Activated CD4-positive, alpha-beta T cell treated with anti-CD3 and anti-CD28 coated beads, Interleukin-2, amount 50 U/mL, for 16 hours (primary cell): ENCODE results near the gene SPATA45.

Experiments
- DNase-seq: peaks from one replicate; pipeline ENCODE4 v3.0.0-alpha.2; 2020

SPATA45 gene

DNA sequence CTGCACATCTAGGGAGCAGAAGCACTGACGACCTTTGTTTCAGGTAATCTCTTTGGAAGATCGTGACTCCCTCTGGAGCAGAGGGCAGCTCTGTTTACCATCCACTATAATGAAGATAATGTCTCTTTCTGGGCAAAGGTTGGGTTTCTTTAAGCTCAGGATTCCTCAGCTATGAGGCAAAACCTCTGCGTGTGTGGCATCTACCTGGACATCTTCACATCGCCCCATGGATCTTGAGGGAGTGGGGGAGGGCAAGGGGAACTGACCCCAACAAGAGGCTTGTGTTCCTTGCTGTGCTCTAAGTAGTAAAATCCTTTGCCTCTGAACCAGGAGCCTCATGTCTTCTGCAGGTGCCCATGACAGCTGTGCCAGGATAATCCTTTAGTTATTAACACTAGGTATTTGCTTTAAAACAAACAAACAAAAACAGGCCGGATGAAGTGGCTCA lies 19.6 kb downstream of the SPATA45 start:
- DNase-seq, result no peak

DNA sequence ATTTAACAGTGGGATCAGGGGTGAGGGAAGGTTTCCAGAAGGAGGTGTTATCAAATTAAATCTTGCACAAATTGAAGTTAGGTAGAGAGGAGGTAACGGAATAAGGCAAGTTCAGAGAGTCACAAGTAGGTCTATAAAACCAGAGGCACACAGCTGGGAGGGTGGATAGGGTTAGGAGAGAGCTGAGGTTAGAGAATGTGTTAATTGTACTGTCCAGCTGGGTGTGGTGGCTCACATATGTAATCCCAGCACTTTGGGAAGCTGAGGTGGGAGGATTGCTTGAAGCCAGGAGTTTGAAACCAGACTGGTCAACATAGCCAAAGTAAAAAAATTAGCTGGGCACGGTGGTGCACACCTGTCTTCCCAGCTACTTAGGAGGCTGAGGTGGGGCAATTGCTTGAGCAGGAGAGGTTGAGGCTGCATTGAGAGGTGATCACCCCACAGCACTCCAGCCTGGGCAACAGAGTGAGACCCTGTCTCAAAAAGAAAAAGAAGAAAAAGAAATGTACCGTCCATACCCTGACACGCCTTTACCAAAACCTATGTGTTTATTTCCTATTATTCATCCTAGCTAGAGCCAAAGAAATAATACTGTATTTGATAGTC lies 20.2 kb downstream of the SPATA45 start:
- DNase-seq, result no peak

DNA sequence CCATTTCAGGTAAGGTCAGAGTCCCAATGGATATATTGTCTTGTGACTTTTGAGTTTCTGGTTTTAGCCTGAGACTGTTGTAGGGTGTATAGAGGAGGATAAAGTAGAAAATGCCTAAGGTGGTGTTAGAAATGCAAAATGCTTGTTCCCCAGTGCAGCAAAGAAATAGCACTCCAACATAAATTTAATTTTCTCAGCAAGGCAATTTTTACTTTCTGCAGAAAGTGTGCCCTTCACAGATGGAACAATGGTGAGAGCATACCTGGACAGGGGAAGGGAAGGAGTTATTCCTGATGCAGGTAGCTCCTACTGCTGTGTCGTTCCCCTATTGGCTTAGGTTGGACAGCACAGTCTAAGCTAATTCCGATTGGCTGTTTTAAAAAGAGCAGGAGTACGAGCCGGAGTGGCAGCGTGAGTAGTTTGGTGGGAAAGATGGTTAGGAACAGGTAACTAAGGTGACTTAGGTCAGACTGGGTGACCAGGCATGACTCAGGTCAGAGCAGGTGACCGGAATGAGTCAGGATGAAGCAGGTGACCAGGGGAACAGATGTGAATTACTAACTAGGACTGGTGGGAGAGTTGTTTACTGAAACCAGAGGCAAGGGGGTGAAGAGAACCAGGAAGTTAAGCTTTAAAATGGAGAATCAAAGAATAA lies 21.5 kb downstream of the SPATA45 start:
- DNase-seq, result no peak

DNA sequence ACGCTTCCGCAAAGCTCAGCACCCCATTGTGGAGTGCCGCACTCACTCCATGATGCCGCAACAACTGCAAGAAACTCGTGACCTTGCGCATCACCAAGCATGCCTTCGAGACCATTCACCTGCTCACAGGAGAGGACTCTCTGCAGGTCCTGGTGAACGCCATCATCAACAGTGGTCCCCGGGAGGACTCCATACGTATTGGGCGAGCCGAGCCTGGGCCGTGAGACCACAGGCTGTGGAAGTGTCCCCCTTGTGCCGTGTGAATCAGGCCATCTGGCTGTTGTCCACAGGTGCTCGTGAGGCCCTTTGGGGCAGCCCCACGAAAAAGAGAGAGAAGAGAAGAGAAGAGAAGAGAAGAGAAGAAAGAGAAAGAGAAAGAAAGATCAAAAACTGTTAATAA lies 23.2 kb downstream of the SPATA45 start:
- no peak for DNase-seq

DNA sequence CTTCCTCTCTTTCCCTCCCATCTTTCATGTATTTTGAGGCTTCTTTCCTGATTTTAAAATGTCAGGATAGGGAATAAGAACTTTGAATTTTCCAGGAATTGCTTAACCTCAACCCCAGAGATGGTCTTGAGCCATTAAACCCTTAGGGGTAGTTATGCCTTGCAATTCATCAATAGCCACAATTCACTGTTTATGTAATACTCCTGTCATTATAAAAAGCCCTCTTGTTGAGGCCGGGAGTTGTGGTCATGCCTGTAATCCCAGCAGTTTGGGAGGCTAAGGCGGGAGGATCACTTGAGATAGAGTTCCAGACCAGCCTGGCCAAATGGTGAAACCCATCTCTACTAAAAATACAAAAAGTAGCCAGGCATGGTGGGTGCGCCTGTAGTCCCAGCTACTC lies 24.5 kb downstream of the SPATA45 start:
- no peak for DNase-seq

DNA sequence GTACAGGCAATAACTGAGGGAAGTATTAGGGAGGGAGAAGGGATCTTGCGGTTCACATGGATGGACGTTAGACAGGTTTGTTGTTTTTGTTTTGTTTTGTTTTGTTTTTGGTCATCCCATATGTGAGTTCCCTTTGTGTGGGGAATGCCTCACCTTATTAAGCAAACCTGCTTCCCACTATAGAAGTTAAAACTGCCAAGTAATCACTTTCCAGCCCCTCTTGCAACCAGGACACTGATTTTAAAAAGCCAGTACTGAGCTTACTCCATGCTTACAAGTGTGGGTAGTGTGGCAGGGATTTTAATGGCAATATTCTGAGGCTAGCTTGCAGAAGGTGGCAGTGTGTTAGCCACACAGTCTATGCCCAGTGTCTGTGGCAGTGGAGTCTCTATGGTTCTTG lies 26.5 kb downstream of the SPATA45 start:
- DNase-seq, result no peak

DNA sequence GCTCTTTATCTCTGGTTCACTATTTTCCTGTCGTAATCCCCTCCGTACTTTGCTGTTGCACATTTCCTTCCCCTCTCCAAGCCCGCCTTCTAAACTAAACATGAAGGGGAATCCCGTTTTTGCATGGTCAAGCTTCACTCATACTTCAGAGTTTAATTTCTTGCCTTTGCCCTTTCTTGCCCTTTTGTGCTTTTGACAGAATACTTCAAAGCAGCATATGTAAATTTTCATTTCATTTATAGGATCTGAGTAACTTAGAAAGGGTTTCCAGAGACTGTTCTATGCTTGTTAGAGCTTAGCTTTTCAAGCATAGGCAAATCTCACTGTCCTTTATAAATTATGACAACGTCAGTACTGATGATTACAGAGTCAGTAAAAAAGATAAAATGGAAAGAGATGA lies 27.7 kb downstream of the SPATA45 start:
- no peak for DNase-seq

DNA sequence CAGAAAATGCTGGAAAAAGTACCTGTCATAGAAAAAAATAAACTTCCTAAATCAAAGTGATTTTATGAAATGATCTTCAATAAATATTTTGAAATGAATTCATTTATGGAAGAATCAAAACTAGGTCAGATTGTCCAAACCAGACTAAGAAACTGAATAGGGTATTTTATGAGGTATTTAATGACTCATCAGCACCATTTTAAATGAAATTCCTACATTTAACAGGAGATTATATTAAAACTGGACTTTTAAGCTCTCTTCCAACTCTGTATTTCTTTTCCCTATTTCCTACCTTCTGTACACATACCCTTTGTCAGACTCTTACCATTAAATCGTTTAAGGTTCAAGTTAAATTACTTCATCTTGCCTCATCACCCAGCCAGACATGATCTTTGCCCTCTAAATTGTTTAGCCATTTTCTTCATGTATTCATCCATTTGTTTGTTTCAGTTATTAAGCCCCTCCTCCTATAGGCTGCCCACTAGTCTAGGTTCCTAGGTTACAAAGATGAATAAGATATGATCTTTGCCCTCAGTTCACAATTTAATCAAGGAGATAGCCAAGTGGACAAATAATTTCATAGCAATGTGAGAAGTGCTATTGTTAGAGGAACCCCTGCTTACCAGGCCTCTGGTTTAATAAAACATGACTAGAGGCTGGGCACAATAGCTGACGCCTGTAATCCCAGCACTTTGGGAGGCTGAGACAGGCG lies 30.7 kb downstream of the SPATA45 start:
- DNase-seq, result no peak

DNA sequence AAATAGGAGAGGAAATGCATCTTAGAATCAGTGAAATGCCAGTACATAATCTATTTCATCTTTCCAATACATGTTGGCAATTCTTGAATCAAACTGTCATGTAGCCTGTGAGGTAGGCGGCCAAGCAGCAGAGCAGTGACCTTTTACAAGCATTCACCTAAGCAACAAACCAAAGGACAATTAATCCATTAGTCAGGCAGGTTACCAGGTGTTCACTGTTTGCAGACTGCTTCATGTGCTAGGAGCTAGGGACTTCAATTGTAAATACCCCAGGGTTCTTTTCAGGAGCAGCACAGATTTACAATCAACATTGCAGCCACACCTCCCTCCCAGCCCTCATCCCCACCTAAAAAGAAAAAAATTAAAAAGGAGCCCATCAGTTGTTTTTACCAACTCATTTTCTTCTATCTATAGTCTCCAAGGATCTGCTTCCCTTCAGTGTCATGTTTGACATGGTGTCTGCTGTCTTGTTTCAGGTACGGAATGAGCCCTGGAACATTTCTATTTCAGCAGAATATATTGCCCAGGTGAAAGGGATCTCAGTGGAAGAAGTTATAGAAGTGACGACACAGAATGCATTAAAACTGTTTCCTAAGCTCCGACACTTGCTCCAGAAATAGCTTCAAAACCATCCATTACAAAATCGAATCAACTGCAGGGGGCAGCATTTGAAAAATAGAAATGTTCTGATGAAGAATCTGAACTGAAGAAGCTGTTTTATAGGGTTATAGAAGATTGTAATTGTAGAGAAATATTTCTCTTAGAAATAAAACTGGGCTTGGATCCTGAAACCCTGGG lies 32.7 kb downstream of the SPATA45 start:
- no peak for DNase-seq

DNA sequence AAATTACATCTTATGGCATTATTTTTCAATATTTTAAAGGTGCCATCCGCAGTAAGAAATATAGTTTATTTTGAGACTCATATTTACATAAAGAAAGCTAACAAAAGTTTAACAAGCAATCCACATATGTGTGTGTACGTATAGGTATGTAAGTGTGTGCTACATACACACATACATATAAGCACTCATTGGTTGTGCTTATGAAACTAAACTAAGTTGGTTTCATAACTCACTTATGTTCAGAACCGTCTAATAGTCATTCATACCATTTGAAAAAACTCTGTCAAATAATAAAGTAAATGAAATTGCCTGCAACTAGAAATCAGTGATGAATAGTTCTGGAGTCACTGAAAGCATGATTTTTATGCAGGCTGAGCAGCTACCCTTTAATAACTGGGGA lies 41.7 kb downstream of the SPATA45 start:
- DNase-seq, result no peak

DNA sequence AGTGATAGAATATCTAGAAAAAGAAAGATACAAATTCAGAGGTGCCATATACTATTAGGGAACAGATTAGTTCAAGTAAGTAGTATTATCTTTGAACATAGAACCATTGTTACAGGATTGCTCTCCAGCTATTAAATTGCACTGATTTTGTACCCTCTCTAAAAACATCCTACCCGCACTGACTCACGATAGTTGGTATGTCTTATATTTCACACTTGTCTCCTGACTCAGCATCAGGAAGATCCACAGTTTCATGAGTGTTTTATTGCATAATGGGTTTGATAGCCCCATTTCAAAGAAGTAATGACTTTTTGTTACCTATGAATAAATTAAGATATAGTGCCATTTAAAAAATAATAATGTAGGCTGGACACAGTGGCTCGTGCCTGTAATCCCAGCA lies 49.8 kb downstream of the SPATA45 start:
- DNase-seq, result no peak

DNA sequence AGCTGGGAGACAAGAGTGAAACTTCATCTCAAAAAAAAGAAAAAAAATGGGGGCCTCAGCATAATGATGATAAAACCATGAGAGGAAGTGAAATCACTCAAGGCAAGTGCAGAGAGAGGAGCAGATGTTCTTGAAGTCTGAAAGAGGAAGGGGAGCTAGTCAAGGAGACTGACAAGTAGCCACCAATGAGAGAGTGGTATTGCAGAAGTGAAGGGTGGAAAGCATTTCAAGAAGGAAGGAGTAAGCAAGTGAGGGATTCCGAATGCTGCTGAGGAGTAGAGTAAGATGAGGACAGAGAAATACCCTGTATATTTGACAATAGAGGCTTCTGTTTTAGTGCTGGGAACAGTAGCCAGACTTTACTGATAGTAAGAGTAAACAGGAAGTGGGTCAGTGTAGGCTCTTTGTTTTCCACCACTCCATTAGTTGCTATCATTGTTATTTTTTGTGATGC lies 52.9 kb downstream of the SPATA45 start:
- peak; percentile 18 for DNase-seq

DNA sequence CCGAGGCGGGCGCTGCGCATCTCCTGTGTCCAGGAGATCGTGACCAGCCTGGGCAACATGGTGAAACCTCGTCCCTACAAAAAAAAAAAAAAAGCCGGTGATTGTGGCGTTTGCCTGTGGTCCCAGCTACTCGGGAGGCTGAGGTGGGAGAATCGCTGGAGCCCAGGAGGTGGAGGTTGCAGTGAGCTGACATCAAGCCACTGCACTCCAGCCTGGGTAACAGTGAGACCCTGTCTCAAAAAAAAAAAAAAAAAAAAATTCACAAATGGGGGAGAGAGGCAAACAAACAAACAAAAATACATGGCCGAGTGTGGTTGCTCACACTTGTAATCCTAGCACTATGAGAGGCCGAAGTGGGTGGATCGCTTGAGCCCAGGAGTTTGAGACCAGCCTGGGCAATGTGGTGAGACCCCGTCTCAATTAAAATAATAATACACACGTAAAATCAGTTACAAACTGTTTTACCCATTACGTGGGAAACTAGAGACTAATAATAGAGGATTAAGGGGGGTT lies 55.0 kb downstream of the SPATA45 start:
- no peak for DNase-seq

DNA sequence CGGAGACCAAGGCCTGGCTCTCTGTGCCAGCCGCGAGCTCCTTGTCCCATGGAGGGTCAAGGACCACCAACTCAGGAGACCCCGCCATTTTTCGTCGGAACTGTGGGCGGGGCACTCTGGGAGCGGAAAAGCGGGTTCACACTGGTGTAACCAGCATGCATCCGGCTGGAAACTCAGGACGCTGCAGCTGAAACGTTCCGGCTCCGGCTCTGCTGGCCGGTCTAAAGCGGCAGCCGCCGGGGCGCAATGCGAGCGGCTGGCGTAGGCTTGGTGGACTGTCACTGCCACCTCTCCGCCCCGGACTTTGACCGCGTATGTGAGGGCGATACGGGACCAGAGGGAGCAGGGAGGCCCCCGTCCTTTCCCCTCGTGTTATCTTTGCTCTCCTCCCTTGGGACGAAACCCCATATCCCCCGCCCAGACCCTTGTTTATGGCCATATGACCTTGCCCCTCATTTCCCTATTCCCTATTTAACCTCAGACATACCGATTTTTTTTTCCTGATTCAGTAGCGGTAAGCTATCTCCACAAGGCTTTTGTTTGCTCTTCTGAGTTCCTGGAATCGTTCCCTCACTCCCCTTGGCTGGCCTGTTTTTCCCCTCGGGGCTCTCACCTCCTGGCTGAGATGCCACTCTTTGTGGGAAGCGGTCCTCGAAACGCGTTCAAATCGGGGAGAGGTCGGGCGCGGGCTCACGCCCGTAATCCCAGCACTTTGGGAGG lies 55.6 kb downstream of the SPATA45 start, which contains the start of the genes NSL1 and TATDN3:
TSS of gene NSL1 (minus strand) at position 102 of the 720 bp plus-strand sequence. CDS start at position 88, 14 bp downstream.
TSS of gene TATDN3 (plus strand) at position 219 of the 720 bp plus-strand sequence. CDS start at position 247, 28 bp downstream.
- peak; percentile 95 for DNase-seq

DNA sequence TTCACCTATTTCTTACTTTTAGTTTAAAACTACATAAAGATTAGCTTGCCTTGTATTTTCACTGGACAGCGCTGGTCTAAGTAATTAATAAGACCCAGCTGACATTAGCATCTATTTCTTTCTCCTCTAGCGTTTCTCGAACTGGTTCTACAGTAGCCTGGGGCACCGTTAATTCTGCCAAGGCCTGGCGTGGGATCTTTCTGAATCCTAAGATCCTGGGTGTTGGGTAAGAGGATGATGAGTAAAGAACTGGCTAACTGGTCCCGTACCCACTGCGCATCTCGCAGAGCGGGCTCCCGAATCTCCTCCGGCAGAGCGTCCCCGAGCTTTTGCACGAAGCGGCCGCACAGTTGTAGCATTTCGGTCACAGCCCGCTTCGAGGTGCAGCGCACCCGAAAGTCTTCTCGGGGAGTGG lies 56.2 kb downstream of the SPATA45 start:
- no peak for DNase-seq

DNA sequence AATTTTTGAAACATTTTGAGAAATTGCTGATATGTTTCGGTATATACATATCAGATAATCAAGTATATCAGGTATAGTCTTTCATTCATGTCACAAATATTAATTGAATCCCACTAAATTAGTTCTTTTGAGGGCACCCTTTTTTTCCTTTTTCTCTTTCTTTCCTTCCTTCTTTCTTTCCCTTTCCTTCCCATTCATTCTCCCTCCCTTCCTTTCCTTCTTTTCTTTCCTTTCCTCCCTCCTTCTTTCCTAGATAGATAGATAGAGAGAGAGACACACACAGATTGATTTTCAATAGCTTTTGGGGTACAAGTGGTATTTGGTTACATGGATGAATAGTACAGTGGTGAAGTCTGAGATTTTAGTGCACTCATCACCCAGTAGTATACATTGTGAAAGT lies 61.6 kb downstream of the SPATA45 start:
- no peak for DNase-seq

DNA sequence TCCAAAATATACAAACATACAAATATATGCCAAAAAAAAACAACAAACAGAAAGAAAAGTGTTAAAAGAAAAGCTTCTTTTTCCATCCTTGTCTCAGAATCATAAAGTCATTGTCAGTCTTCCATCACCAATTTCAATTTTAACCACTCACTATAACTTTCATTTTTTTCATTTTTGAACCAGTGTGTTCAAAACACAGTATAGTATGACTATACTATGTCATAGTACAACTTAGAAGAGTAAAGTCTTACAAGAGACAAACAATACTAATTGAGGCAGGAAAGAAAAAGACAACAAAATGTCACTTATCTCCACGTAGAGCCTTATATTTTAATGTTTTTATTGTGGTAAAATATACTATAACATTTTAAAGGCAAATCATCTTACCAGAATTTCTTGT lies 63.5 kb downstream of the SPATA45 start:
- DNase-seq, result no peak

DNA sequence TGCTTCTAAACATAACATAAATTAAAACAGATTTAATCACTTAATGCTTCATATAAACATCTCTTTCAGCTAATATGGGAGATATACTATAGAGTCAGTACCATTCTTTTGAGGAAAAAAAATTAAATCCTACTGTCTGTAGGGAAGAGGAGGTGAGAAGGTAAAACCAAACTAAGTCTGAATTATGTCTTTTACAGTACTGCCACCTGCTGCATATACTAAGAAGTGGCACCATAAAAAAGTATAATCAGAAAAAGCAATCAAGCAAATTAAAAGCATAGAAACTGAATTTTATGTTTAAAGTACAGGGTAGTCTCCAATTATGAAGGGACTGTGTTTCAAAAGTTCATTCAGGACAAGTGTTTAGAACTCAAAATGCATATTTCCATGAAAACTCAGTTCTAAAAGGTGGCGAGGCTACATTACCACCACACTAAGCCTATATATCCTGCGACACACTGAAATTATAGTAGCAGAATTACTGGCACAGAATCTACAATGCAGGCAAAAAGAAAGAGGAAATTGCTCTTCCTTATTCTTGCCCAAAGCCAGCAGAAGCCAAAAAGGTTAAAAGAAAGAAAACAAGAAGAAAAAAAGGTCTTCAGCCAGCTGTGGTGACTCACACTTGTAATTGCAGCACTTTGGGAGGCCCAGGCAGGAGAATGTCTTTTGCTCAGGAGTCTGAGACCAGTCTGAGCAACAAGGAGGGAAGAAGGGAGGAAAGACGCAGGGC lies 64.9 kb downstream of the SPATA45 start:
- DNase-seq, result no peak

DNA sequence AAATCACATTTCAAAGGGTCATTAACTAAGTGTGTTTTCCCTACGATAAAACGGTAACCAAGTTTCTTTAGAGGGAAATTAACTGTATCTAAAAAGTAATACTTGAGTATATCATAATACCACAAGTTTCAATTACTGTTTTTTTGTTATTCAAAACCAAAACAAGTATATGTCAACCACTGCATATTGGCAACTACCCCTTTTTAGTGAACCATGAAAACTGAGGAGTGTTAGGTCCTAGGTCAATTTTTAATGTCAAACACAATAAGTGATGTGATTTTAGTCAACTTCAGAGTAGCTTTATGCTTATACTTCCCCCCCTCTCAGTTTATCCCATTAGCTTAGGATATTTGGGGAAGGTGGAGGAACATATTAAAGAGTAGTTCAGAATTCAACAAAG lies 66.2 kb downstream of the SPATA45 start:
- no peak for DNase-seq

DNA sequence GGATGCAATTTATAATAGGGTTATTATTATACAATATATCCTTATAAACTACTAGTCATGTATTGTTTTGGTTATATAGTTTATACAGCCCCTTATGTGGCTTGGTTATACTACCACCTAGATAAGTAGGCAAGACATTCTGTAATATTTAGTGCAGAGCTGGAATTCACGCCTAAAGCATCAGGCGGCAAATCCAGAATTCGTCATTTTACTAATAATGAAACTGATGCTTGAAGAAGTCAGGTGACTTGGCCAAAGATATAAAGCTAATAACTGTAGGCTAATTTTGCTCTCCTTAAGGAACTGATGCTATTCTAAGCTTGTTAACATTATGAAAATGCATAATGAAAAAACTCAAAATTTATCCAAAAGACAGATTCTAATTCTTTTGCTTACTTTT lies 66.7 kb downstream of the SPATA45 start:
- no peak for DNase-seq
